HG03280 (cell line): Measurements from ENCODE around the gene AOPEP.

Source experiments
- ATAC-seq: cut with Tn5 transposase; IDR thresholded peaks from one replicate; pipeline ENCODE4 v1.9.1; 2021; ENCODE audit warnings: mild to moderate bottlenecking, moderate library complexity; ENCODE audit not compliant: unreplicated experiment

AOPEP gene

GRCh38 chr9:95103871-95104580 lies 377.5 kb downstream of the AOPEP start:
- ATAC-seq, result no peak

- no peak for ATAC-seq
These were observed 378.1 kb downstream of the AOPEP start for GRCh38 chr9:95104581-95104960.

DNA sequence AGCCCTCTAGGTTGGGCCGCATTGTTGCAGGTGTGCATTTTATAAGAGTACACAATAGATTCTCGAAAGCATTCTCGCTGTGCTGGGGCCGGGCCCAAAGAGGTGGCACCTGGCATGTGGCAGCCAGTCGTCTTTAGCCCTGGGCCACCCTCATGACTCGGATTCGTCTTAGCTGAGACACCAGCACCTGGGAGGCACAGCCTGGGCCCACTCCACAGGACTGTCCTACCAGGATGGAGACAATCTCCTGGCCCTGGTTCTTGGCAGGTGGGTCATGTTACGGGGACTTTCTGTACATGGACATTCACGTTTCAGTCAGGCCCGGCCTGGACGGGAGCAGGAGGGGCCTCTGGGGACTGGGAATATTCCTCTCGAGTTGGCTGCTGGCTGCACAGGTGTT lies 378.5 kb downstream of the AOPEP start:
- no peak for ATAC-seq

GRCh38 chr9:95105519-95106287 lies 379.2 kb downstream of the AOPEP start:
- no peak for ATAC-seq

GRCh38 chr9:95107001-95107749 lies 380.7 kb downstream of the AOPEP start:
- ATAC-seq, result no peak

GRCh38 chr9:95107976-95108375 lies 381.5 kb downstream of the AOPEP start:
- ATAC-seq, result no peak

DNA sequence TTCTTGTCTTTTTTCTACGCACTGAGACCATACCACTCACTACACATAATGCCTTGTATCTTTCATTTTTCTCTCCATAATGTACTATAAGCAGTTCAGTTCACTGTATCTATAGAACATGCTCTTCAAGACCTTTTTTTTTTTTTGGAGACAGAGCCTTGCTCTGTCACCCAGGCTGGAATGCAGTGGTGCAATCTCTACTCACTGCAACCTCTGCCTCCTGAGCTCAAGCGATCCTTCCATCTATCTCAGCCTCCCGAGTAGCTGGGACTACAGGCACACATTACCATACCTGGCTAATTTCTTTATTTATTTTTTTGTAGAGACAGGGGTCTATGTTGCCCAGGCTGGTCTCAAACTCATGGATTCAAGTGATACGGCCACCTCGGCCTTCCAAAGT lies 382.3 kb downstream of the AOPEP start:
- ATAC-seq, result no peak

GRCh38 chr9:95109456-95109855 lies 383.0 kb downstream of the AOPEP start:
- ATAC-seq, result no peak

DNA sequence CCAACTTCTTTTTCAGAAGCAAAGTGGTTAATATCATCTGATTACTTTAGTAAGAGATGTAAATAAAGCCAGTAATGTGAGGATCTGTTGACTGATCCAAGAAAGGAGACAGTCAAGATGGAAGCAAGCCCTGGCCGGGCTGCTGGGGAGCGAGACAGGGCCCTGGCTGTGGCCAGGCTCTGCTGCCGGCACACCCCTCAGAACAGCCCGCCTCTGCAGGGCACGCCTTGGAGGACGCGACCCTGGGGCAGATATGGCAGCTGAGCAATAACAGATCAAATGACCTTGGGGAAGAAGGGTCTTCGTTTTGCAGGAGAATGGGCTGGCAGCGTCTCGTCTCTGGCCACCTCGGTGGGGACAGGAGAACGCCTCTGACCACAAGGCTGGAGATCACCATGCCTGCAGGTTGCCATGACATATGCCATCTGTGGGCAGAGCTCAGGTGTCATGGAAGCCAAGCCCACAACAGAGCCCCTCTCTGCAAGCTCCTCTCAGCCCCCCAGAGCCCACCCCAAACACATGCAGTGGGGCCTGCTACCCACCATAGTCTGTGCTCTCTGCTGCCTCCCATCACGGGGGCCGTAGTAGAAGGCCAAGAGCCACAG lies 384.5 kb downstream of the AOPEP start:
- ATAC-seq, result no peak

DNA sequence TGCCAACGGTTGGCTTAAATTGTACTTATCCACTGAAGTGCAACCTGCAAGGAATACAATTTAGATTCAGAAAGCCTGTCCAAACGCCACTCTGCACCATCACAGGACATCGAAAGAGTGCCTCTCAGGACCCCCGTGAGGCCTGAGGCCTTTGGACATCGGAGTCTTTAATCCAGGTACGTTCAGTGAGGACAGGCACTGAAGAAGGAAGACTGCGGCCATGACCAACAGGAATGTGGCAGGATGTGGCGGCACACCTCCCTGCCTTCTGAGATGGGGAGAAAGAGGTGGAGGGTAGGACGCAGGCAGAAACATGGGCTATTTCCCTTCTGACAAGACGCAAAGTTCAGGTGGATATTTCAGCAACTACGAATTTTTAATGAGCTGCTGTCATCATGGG lies 385.2 kb downstream of the AOPEP start:
- ATAC-seq, result no peak

DNA sequence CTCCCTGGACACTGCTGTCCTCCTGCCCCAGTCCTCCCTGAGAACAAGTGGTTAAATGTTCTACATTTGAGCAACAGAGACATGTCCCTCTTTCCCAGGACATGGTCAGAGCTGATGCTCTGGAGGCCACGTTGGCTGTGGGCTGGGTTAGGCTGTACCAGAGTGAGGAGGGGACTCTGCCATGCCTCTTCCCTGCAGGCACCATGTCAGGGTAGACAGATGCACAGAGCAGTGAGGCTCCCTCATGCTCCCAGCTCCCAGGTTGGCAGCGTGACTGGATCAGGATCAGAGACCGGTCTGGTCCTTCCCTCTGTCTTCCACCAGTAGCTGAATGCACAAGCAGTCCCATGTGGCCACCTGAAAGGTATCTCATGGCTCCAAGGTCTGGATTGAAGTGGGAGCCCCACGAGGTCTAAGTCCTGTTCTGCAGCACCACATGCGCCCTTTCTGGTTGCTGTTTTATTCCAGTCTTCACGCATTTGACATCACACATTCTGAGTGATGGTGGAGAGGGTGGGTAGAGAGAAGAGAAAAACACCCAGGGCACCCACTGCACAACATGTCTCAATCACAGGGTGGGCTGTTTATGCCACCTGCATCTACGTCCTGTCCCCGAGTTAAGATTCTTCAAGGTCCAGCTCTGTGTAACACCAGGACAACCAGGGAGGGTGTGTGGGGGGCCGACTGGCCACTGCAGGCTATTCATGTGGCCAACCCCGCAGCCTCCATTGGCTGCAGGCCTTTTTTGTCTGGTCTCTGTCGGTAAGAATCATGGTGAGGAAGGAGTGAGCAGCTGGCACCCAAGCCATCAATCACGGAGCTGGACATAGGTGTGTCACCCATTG lies 386.2 kb downstream of the AOPEP start:
- ATAC-seq, result no peak

DNA sequence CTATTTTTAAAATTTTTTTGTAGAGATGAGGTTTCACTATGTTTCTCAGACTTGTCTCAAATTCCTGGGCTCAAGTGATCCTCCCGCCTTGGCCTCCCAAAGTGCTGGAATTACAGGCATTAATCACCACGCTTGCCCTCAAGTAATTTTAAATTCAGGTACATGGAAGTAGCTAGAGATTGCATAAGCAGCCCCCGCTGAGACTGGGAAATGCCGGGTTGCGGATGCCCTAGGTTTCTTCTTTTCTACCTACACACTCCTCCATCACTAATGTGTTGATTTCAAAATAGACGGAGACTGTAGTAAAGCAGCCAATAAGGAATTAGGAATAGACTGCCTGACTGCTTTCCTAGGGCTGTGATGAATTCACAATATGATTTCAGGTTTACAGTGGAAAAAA lies 388.6 kb downstream of the AOPEP start:
- ATAC-seq, result no peak

- ATAC-seq, result no peak
These were observed 389.7 kb downstream of the AOPEP start for GRCh38 chr9:95116002-95116807.

DNA sequence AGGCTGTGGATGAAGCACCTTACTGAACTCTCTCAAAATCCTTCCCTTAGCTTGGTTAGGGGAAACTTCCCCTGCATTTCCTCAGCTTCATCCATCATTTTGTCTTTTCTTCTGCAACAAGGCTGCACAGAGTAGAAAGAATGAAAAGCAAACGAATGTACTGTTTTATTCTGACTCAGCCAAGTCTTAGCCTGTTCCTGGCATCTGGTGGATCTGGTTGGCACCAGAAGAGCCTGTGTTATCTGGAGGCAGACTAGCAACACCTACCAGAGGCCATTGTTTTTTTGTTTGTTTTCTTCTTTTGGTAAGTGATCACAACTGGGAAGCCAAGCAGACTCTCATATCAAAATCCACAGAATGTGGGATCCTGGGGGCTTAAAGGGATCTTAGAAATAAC lies 390.3 kb downstream of the AOPEP start:
- ATAC-seq, result no peak

DNA sequence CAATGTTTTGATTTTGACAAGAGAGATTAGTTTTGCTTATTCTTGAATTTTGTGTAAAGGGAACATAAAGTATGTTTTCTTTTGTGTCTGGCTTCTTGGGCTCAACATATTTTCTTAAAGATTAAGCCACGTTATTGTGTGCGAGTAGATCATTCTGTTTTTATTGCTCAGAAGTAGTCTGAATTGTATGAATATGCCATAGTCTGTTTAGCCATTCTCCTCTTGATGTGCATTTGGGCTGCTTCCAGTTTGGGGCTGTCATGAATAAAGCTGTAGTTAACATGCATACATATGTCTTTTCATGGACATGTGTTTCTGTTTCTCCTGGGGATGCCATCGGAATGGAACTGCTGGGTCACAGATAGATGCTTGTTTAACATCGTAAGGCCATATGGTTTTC lies 392.1 kb downstream of the AOPEP start:
- ATAC-seq, result no peak

- no peak for ATAC-seq
These were observed 394.4 kb downstream of the AOPEP start for GRCh38 chr9:95120781-95121370.

DNA sequence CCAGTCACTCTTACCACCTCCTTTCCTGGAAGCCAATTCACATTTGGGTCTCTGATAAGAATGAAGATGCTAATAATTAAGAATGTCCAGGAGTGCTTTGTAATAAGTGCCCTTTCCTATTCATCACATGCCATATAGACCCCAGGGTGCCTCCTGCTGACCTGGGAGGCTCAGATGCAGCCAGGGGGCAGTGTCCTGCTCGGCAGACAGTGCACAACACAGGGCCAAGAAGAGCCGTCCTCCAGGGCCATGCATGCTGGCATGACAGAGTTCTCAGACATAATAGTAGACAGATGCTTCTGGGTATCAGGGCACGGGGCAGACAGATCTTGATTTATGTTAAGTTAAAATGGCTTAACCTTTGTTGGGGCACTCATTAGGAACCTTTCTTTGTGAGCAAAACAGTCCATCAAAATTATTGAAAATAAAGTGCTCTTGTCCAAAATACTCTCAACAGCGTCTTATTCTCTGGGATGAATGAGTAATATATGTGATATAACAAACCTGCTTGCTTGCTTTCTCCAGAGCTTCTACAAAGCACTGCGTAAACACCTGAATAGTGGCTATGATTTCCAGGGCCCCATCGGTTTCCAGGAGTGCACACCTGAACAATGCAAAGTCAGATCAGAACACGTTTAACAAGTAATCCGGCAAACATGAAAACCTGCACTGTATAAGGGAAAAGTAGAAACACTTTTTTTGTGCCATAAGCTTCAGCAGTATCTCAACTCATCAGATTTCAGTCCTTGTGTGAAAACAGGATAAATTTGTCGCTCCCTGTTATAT lies 398.3 kb downstream of the AOPEP start:
- ATAC-seq, result no peak

DNA sequence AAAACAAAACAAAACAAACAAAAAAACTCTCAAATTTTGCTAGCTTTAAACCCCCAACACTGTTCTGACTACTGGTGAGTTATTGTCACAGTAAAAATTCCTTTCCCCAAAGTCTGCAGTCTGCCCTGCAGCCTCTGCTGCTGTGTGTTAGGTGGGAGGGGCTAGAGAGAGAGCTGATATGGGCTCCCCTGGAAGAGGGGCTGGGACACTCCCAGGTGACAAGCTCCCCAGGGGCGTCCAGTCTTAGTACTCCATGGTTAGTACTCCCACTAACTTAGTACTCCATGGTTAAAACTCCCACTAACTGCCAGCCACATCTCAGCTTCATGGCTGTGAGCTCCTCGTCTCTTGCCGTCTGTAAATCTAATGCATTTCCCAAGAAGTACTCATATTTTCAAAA lies 399.2 kb downstream of the AOPEP start:
- ATAC-seq, result no peak

DNA sequence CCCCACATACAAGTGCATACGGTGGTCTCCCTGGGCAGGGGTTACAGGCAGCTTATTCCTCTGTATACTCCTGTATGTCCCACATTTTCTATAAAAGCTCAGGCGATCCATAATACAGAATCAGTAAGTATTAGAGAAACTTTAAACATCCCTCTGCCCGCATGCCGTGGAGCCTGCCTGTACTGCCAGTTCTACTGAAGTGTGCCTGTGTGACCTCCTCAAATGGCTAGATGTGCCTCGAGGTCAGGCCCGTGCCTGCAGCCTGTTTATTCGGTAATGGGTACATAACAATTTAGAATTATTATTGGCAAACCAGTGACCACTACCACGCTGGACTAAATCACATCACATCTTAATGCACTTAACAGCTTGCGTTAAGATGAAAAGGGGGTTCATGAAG lies 400.2 kb downstream of the AOPEP start:
- ATAC-seq, result no peak
